HTR-8/SVneo (cell line): Measurements from ENCODE around the gene CCDC54.
A peak's percentile ranks its signal among the peaks of the same experiment; 100 is the strongest.

Experiments
- DNase-seq: peaks from one replicate; pipeline ENCODE4 v3.0.0; 2011; ENCODE audit warnings: low spot score, mixed read lengths; ENCODE audit not compliant: insufficient read length
- FAIRE-seq: peaks from 2 replicates; lab custom pipeline; 2011; peaks lifted over from hg19 to GRCh38; lab: Jason Lieb, UNC

CCDC54 gene

DNA sequence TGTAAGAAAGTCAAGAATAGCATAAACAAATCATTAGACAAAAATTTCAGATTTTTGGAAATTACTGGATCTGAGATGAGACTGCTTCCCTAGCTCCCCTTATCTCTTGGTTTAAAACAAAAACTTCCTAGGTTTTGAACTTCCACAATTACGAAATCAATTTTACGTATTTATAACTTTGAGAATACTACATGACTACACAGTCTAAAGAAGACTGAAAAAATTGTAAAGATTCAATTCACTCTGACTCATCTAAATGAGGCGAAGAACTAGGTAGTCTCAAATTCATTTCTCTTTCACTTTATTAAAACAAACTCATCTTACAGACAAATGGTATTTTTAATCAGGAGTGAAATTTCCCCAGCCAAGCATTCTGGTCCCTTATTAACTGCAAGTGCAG, 10.3 kb downstream of the CCDC54 start:
- no peak for DNase-seq
- no peak for FAIRE-seq

DNA sequence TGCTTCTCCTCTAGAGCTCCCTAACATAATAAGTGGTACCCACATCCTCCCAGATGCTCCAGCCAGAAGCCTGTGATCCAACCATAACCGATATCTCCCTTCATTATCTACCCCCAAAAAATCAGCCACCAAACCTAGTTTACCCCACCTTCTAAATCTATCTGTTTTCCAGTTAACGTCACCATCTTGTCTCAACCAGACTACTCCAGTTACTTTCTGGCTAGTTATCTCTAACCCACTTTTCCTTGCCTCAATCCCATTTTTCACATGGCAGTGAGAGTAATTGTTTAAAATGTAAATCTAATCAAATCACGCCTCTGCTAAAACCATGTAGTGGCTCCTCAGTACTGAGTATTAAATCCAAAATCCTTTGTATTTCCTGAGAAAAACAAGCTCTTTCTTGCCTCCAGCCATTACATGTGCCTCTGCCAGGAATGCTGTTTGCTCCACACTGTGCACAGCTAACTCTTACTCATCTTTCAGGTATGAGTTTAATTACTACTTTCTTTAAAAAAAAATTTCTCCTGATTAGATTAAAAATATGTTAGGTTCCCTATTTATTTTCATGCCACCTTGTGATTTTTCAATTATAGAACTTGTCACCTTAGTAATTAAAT, 15.4 kb downstream of the CCDC54 start:
- no peak for FAIRE-seq
- peak; percentile 12 for DNase-seq

DNA sequence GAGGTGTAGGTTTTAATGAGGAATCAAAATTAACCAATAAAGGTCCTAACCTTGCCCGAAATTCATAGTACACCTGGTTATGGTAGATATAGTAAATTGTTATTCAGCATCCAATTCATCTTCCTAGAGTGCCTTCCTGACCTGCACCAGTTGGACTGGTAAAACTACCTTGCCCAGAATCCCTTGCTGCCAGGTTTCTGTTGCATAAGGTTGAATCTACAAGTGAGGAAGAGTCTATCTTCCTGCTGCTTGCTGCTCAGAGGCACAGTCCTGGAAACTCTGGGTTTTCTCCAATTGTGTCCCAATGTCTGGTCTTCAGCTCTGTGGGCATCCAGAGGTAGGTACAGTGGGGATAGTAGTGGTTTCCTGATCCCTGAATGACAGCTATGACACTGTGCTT, 17.3 kb downstream of the CCDC54 start:
- DNase-seq, result no peak
- FAIRE-seq, result peak; percentile 88

DNA sequence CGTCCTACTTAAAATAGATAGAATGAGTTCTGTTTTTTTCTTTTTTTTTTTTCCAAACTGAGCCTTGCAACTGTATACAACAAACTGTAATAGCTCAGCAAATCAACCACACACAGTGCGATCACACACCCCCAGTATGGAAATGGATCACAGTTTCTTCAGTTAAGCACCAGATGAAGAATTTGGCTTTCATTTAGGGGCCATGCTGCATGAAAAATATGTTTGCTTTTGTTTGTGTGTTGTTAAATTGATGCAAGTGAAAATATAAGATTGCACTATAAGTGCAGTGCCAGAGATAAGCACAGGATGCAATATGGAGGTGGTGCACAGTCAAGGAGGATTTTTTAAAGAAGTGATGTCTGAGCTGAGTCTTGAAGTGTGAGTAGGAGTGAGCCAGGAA, 17.8 kb downstream of the CCDC54 start:
- FAIRE-seq, result no peak
- DNase-seq, result no peak

DNA sequence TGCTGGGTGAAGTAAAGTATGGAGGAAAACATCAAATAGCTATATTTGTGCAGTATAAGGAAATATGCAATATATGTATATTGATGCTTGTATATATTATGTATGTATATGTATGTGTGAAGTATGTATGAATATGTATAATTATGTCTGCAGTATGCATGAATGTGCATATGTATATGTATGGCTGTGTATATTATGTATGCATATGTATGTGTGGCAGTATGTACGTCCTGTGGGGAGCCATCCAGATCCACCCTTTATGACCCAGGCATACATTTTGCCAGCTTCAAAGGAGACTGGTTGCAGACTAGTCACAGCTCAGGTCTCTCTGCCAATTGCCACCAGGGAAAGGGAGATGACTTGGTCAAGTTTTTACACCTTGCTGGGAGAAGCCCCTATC, 24.1 kb downstream of the CCDC54 start:
- FAIRE-seq, result no peak
- DNase-seq, result no peak

DNA sequence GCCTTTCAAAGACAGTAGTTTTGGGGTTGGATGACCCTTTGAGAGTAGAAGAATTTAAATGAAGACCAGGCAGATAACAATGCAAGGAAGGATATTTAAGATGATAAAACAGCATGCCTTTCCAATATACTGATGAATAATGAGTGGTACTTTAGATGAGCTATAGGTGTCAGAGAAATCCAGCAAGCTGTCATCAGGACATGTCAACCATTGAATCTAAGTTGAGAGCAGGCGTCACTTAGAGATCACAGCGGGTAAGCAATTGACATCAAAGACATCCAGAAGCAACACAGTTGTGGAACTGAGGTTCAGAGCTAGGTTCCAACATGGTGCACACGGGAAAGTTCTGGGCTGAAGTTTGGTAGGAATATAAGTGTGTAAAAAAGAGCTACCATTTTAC, 25.0 kb downstream of the CCDC54 start:
- FAIRE-seq (no peak), DNase-seq (no peak)

DNA sequence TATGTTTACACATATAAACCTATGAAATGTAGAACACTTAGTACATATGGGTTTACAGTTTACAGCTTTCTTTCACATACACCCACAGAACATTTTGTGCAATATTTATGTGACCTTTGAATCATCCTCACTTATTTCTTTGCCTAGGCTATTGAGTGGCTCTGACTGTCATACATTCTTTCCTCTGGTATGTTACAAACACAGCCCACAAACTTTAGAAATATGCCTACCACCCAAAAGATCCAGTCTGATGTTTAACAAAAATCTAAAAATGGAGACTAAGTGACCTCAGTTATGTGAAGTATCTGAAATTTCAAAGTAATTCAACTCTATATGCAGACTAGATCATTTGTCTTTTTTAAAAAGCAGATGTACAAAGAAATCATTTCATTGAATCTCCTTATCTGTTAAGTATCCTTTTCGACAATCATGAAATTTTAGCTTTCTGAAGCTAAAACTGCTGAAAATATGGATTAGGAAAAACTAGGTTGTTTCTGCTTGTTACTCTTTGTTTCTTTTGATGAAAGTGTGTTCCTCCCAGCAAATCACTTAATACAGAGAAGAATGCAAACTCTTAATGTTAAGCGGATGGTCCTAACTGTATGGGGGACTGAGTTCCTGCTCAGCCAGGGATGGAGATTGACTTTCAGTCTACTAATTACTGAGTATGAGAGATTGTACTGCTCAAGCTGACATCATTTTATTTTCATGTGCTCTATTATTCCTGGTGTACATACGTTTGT, 27.7 kb downstream of the CCDC54 start:
- DNase-seq (peak; percentile 36), FAIRE-seq (peak; percentile 16)

DNA sequence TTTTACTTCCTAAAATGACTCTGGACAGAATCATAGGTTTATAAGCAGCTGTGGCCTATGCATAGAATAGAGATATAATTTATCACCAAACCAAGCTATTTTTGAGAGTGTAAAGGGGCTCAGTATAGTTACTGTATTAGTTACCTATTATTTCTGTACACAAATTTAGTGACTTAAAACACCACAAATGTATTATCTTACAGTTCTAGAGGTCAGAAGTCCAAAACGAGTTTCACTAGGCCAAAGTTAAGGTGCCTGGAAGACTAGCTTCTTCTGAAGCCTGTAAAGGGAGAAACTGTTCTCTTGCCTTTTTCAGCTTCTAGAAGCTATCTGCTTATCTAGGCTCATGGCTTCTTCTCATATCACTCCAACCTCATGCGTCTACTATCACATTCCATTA, 30.1 kb downstream of the CCDC54 start:
- DNase-seq (no peak), FAIRE-seq (no peak)

DNA sequence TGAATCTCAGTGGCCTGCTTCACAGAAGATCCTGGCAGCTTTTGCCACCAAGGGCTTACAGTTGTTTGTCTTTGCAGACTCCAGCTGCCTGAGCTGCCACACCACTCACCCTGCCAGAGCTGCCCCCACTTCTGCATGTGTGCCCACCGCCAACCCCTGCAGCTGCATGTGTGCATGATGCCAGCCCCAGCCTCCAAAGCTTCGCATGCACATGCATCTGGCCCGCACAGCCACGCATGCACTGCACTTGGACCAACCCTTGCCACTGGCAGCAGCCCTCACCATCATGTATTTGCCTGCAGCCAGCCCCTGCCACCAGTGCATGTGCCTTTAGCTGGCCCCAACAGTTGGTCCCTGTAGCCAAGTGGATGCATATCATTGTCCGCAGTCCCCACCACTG, 31.3 kb downstream of the CCDC54 start:
- DNase-seq (no peak), FAIRE-seq (peak; percentile 52)

DNA sequence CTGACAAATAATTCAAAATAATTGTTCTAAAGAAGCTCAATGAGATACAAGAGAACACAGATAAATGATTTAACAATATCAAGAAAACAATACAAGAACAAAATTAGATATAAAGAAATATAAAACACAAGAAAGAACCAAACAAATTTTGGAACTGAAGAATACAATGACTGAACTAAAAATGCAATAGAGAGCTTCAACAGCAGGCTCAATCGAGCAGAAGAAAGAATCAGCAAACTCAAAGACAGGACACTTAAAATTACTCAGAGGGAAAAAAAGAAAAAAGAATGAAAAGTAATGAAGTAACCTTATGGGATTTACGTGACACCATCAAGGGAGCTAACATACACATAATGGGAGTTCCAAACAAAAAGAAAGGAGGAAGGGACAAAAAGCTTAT, 32.1 kb downstream of the CCDC54 start:
- no peak for DNase-seq
- FAIRE-seq, result no peak

DNA sequence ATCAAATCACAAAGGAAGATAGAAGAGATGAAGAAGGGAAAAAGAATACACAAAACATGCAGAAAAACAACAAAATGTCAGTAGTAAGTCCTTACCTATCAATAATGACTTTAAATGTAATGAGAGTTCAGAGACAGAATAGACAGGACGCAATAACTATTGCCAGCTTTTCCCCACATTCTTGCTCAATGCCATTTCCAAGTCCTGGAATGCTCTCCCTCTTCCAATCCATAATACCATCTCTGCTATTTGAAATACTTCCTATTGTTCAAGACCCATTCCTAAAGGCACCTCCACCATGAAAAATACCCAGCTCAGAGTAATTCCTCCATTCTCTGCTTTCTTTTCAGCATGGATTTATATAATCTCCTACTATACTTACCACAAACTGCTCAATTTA, 33.4 kb downstream of the CCDC54 start:
- FAIRE-seq (no peak), DNase-seq (no peak)

DNA sequence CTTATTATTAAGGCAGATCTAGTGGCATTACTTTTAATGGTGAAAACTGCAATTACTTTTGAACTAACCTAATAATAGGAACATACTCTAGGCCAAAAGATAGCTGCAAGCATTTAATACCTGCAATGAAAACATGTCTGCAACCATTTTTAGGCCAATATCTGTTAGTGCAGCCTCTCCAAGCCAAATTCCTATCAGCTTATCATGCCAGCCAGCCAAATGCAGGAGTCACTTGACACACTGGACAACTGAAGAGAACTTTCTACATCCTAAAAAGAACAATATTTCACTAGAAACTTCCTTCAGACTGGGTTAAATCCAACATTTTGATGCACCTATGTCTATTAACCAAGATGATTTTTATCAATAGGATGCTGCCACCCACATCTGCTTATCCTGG, 33.8 kb downstream of the CCDC54 start:
- no peak for FAIRE-seq
- DNase-seq, result no peak

DNA sequence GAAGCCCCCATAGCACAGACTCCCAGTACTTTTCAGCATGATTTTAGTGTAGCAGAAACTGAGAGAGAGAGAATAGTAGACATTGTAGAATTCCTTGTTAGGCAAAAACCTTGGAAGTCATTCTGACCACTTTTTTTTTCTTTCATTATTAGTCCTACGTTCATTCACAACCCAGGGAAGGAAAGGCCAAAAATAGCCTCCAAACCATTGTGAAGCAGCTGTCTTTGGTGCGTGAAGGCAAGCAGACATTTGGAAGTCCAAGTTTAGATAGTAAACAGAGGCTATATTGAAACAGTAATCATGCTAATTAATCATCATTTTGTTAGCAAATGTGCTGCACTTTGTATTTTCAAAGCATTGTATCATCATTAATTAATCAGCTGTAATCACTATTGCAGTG, 34.5 kb downstream of the CCDC54 start:
- DNase-seq (no peak), FAIRE-seq (no peak)

DNA sequence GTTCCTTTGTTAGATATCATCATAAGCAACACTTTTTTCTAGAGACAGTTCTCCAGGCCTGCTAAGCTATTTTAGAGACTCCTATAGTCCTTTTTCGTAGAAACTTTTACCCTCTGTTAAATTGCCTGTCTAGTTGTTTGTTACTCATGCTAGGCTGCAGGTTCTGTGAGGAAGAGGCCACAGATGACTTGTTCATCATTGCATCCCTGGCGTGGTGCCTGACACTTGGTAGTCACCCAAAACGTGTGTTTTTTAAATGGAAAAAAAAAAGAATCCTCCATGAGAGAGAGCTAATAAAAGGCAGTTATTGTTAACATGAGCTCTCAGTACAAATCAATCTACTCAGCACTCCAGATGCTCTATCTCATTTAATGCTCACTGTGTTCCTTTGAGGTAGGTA, 35.1 kb downstream of the CCDC54 start:
- no peak for FAIRE-seq
- DNase-seq, result no peak

DNA sequence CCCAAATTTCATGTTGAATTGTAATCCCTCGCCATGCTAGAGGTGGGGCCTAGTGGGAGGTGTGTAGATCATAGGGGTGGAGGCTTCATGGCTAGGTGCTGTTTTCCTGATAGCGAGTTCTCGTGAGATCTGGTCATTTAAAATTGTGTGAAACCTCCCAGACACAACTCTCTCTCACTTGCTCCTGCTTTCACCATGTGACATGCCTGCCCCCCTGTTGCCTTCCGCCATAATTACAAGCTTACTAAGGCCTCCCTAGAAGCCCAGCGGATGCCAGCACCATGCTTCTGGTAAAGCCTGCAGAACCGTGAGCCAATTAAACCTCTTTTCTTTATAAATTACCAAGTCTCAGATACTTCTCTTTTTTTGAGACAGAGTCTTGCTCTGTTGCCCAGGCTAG, 36.0 kb downstream of the CCDC54 start:
- FAIRE-seq (no peak), DNase-seq (no peak)

DNA sequence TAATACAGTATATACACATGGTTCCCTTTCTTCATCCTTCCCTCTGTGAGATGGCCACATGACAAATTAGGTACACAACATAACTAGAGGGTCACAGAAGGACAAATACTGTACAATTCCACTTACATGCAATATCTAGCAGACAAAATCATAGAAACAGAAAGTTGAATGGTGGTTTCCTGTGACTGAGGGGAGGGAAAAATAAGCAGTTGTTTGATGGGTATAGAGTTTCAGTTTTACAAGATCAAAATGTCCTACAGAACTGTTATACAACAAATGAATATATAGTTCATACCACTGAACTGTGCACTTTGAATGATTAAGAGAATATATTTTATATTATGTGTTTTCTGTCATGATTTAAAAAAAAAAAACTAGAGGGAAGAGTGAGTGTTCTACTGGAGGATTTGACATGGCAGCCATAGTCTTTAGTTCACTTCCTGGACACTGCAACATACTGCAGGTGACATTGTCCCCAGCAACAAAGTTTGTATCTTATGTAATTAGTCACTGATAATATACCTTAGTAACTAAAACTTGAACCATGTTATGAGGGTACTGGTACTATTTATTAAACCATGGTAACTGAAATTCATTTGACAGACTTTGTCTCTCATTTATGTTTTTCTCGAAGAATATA, 37.2 kb downstream of the CCDC54 start:
- FAIRE-seq, result no peak

DNA sequence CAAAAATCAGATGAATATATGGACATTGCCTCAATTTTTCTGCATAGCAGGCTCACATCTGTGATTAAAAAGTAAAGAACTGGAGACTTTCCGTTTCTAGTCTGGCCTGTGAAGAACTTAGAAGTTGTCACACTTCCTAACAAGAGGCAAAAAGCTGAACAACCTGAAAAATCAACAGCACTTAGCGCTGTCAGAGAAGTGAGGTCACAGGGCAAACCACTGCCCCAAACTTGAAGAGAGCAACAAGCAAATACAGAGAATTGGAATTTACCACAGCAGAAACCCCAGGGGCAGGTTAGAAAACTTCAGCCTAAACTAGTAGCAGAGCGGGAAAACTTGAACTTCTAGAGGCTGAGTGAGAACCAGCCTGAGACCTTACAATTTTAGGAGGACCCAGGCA, 38.9 kb downstream of the CCDC54 start:
- FAIRE-seq (no peak), DNase-seq (no peak)

More for the DNA sequence above, 37.2 kb downstream of the CCDC54 start:
- no peak for DNase-seq

DNA sequence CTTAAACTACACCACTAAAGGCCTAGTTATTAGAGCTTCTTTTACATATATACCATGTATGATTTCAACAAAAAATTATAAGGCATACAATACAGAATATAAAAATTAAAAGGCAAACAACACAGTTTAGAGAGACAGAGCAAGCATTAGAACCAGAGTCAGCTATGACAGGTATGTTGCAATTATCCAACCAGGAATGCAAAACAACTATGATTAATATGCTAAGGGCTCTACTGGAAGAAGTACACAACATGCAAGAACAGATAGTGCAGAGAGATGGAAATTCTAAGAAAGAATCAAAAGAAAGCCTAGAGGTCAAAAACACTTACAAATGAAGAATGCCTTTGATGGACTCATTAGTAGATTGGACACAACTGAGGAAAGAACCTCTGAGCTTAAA, 39.6 kb downstream of the CCDC54 start:
- FAIRE-seq (no peak), DNase-seq (no peak)

DNA sequence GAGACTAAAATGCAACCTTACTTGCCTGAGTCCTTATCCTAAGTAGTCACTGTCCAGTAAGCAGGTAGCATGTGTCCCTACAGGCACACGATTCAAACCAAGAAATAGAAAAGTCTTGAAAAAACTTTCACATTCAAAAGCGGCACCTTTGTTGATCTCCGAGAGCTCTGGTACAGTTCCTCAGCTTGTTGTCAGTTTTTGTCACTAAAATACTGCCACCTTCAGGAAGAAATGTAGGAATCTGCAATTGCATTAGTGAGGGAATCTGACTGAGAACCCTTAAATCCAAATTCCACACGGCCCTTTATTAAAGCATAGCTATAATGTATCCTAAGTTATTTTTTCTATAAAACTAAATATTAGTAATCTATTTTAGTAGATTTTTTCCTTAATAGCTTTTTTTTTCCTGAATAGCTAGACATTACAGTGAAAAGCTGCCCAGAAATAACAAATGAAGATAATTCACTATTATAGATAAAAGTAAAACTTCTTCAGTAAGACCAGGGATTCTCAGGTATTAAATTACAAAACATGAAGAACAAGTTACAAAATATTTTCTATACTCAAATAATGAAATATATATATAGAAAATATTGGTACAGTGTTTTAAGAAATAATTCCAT, 44.0 kb downstream of the CCDC54 start:
- FAIRE-seq (no peak), DNase-seq (peak; percentile 44)

DNA sequence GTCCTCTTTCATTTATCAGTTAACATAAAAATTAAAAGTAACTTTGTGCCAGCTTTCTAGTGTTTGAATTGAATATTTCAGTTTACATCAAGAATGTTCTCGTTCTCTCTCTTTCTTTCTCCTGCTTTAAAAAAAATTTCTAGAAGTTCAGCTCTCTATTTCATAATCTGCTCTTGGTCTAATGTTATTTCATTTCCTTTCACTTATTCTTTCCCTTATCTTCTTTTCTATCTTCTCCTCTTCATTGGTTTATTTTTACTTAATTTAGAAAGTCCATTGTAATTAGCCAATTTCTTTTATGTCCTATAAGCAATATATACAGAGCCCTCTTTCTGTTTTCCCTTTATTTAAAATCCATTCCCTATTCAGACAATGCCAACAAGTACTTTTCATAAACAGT, 44.6 kb downstream of the CCDC54 start:
- no peak for FAIRE-seq
- DNase-seq, result no peak

DNA sequence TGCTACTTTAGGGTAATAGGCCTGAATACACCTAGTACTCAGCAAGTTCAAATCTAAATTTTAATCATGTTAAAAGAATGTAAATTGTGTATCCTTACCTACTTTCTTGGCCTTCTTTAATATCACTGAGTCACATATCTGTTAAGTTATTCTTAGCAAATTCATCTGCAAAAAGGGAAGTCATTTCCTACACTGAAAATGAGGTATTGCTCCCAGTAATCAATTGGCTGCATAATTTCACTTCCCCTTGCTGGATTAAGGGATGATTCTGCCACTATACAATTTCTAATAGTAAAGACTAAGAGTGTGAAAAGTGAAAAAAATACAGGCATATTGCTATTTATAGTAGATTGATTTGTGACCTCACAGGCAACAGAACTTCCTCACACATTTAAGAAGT, 47.8 kb downstream of the CCDC54 start:
- FAIRE-seq (no peak), DNase-seq (no peak)
